CD4-positive, alpha-beta T cell treated with Interleukin-10 for 1 hour (primary cell): Measurements from ENCODE around the gene BHLHE40.
"Not testable (repeated sequence)": the region's sequence is repeated elsewhere in the genome, so short reads cannot be mapped to it uniquely, and the experiment has no call there.

ENCODE experiments used
- DNase-seq: peaks from one replicate; pipeline ENCODE4 v3.0.0-alpha.2; 2020

The BHLHE40 gene

DNA sequence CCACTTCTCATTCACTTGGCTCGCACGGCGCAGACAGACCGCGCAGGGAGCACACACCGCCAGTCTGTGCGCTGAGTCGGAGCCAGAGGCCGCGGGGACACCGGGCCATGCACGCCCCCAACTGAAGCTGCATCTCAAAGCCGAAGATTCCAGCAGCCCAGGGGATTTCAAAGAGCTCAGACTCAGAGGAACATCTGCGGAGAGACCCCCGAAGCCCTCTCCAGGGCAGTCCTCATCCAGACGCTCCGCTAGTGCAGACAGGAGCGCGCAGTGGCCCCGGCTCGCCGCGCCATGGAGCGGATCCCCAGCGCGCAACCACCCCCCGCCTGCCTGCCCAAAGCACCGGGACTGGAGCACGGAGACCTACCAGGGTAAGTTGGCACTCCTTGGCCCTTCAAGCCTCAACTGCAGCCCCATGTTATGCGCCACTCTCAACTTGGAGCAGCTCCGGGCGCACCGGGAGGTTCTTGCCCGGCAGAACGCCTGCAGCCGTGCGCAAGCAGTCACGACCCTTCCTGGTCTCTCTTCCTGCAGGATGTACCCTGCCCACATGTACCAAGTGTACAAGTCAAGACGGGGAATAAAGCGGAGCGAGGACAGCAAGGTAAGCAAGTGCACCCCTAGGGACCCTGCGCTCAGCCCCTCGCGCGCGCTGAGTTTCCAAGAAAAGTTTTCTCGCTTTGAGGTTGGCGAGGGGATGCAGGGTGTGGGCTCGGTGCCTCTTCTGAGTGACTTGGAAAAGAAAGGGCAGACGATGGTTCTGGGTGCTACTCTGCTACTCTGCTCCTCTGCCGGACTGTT is at the start of gene BHLHE40:
TSS of gene BHLHE40 (plus strand) at position 10 of the 801 bp plus-strand sequence. CDS start at position 292, 282 bp downstream.
- DNase-seq, result no peak

DNA sequence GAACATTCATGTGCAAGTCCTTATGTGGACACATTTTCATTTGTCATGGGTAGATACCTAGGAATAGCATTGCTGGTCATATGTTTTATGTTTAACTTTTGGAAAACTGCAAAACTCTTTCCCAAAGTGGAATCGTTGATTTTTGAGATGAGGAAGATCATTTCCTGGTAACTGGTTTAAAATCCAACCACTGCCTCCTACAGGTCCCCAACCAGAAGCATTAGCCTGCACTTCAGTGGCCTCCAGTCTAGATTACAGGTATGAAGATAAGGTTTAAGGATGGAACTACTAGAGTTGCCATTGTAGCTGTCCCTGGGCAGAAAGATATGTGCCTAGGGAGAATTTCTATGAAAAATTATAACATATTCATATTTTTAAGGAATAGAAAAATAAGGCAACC is 48.7 kb upstream of the BHLHE40 start:
- DNase-seq, result no peak

DNA sequence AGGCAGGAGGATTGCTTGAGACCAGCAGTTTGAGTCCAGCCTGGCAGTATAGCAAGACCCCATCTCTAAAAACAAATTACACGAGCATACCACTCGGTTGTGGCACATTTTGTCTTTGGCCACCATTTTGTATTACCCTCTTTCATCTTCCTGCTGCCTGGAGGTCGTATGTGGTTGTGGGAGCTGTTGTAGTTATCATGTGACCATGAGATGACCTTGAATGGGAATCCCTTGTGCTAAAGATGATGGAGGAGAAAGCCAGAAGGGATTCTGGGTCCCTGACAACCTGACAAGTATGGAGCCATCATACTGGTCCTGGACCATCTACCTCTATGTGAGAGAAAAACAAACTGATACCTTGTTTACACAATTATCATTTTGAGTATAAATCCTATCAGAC is 45.2 kb upstream of the BHLHE40 start:
- no peak for DNase-seq

DNA sequence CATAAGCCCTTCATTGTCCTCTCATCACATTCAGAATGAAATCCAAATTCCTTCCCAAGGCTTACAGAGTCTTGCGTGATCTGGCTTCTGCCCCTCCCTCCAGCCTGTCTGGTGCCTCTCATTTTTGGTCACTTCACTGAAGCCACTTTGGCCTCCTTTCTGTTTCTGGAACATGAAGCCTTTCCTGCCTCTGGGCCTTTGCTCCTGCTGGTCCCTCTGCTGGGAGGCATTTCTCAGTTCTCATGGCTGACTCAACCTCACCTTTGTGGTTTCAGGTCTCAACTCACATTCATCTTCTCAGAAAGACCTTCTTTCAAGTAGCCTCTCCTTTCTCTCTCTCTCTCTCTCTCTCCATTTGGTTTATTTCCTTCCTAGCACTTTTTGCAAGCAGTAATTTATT is 43.9 kb upstream of the BHLHE40 start:
- no peak for DNase-seq

DNA sequence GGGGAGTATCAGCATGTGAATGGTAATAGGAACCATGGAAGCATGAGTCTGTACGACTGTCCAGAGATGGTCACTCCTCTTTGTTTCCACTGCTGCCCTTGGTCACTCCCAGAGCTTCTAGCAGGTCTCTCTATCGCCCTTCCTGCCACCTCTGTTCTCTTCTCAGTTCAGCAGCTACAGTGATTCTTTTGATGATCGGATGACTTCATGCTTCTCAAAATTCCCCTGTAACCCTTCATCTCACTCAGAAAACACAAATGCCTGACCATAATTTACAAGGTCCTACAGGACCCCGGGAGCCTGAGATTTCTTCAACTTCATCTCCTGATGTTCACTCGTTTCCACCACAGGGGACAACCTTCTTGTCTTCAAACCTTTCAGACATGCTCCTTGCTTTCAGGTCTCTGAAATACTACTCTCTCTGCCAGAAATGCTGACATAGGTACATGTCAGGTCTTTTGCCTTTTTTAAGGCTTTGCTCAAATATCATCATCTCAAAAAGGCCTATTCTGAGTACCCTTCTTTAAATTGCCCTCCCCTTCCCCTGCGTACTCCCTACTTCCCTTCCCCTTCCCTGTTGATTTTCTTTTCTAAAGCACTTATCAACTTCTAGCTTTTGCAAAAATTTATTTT is 42.1 kb upstream of the BHLHE40 start:
- no peak for DNase-seq

DNA sequence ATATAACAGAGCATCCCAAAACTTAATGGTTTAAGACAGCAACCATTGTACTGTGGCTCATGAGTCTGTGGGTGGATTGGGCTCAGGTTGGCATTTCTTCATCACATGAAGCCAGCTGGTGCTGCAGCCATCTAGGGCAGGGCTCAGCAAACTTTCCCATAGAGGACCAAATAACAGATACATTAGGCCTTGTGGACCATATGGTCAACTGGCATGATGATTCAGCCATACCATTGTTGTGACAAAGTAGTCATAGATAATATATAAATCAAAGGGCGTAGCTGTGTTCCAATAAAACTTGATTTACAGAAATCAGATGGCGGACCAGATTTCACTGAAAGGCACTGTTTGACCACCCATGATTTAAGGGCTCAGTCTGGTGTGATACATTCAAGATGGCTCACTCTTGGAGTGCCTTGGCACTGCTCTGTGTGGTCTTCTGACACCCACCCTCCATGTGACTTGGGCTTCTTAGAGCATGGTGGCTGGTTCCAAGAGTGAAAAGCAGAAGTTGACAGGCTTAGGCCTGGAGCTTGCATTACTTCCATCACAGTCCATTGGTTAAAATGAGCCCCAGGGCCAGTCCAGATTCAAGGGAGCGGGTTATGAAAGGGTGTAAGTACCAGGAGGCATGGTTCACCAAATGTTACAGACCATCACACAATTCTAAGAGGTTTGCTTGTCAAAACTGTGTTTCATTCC is 40.8 kb upstream of the BHLHE40 start:
- DNase-seq, result no peak

DNA sequence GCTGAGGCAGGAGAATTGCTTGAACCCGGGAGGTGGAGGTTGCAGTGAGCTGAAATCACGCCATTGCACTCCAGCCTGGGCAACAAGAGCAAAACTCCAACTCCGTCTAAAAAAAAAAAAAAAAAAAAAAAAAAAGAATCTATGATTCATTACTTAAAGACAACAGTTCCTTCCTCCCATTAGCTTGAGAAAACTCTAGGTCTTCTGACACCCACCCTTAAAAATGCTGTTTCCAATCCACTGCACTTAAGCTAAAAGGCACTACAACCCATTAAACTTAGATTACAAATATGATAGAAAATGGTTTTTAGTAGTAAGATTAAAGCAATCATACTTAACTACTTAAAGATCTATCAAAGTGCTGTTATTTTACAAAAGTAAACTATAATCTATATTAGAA is 40.0 kb upstream of the BHLHE40 start:
- no peak for DNase-seq

DNA sequence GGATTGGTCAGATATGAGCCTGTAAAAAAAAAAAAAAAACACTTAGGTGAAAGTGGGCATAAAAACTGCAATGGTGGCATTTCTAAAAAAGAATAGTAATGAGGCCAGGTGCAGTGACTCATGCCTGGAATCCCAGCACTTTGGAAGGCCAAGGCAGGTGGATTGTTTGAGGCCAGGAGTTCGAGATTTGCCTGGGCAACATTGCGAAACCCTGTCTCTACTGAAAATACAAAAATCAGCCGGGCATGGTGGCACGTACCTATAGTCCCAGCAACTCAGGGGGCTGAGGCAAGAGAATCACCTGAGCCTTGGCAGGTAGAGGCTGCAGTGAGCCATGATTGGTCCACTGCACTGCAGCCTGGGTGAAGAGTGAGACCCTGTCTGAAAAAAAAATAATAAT is 38.3 kb upstream of the BHLHE40 start:
- DNase-seq, result no peak

DNA sequence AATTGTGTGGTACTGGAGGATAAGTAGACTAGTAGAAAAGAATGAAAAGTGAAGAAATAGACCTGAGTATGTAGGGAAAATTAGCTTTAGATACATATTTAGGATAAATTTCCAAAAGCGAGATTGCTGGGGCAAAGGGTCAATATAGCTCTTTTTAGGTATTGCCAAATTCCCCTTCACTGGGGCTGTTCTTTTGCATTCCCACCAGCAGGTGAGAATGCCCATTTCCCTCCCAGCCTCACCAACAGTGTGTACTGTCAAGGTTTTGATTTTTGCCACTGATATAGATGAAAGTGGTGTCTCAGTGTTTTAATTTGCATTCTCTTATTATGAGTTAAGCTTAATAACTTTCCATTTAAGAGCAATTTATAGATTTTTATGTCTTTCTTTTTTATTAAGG is 35.7 kb upstream of the BHLHE40 start:
- no peak for DNase-seq

DNA sequence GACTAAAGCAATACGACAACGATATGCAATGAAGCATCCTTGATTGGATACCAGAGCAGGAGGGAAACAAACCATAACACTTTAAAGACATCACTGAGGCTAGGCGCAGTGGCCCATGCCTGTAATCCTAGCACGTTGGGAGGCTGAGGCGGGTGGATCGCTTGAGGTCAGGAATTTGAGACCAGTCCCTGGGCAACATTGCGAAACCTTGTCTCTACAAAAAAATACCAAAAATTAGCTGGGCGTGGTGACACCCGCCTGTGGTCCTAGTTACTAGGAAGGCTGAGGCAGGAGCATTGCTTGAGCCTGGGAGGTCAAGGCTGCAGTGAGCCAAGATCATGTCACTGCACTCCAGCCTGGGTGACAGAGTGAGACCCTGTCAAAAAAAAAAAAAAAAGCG is 33.9 kb upstream of the BHLHE40 start:
- DNase-seq, result no peak

DNA sequence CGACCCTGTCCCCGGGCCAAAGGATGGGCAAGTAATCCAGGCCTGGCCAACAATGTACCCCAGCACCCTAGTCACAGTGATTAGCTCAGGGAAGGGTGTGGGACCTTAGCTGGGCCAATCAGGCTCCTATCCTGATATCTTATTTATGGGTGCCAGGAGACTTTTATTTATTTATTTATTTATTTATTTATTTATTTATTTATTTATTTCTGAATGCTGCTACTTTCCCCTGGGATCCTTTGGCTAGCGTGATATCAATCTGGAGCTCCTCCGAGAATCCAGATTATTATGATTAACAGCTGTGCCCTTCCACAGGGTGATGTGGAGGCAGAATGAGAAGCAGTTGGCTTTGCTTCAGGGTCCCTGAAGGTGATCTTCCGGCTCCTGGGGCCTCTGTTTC is 32.2 kb upstream of the BHLHE40 start:
- DNase-seq, result no peak

DNA sequence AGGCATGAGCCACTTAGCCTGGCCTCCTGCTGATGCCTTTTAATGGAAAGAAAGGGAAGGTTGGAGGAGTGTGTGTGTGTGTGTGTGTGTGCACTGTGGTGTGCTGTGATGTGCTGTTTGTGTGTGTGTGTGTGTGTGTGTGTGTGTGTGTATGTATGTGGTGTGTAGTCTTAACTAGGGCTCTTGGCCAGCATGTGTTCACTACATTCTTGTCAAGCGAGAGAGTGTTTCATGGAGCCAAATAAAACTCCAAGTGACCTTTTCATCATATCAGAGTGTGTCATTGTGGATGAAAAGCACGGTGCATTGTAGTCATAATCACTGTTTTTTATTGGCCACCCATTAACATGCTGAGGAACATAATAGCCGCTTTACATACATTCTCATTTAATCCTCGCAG is 30.8 kb upstream of the BHLHE40 start:
- DNase-seq, result no peak

DNA sequence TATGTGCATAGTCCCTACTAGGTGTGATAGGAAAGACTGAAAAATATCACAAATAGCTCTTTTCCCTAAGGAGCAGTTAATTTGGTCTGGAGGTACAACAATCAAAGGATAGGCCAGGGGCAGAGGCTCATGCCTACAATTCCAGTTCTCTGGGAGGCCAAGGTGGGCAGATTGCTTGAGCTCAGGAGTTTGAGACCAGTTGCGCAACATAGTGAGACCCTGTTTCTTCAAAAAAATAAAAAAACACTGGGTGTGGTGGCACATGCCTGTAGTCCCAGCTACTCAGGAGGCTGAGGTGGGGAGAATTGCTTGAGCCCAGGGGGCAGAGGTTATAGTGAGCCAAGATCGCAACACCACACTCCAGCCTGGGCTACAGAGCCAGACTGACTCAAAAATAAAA is 30.2 kb upstream of the BHLHE40 start:
- no peak for DNase-seq

DNA sequence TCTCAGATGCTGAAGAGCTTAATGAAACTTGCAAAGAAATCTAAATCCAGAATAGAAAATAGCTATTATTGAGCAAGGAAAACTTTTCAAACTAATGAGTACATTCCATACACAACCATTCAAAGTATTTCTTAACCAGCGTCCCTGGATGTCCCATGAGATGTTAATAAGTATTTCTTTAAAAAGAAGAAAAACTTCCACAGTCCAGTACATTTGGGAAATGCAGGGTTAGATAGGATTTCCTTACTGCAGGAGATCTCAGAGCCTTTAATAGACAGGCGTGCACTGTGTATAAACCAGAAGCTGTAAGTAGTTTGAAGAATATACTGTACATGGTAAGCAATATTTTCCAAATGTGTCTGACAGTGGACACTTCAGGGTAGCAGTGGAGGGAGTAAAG is 29.6 kb upstream of the BHLHE40 start:
- DNase-seq, result no peak

DNA sequence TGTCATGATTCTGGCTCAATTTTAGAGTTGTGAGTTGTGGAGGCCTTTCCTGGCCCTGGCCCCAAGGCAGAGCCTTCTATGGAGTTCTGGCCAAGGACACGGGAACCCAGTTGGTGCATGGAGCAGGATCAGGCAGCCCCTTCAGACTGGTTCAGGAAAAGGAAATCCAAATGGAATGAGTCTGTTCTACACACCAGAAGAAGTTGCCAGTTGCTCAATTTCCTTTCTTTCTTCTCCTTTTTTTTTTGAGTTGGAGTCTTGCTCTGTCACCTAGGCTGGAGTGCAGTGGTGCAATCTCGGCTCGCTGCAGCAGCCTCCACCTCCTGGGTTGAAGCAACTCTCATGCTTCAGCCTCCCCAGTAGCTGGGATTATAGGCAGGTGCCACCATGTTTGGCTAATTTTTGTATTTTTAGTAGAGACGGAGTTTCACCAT is 28.9 kb upstream of the BHLHE40 start:
- DNase-seq, result no peak

DNA sequence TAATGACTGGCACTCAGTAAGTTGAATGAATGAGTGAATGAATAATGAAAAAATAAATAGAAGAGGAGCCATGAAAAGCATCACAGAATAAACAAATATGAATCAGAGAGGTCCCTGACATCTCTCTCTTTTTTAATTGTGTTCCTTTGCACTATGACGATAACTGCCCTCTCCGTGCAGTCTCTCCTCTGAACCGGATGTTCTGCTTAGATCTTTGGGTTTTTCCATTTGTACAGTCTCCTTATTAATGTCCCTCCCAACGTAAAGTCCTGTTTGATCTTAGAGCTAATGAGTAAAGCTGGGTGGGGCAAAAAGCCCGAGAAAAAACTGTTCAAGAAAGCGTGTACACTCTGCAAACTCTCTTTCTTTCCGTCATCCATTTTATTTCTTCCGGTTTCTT is 28.3 kb upstream of the BHLHE40 start:
- DNase-seq, result no peak

DNA sequence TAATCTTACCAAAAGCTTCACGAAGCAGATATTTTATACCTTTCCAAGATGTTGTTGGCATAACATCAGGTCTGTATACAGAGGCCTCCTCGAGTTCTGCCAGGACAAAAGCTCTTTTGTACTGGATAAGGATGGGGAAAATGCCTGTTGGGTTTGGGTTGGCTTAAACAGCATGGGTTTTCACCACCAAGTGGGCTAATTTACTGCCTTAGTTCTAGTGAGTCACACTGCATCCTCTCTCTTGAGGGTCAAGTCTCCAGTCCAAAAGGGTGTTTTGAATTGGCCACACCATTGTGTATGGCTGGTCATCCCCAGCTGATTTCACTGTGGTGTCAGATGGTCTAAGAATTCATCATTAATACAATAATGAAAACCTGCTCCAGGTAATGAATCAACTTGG is 26.1 kb upstream of the BHLHE40 start:
- DNase-seq, result no peak

DNA sequence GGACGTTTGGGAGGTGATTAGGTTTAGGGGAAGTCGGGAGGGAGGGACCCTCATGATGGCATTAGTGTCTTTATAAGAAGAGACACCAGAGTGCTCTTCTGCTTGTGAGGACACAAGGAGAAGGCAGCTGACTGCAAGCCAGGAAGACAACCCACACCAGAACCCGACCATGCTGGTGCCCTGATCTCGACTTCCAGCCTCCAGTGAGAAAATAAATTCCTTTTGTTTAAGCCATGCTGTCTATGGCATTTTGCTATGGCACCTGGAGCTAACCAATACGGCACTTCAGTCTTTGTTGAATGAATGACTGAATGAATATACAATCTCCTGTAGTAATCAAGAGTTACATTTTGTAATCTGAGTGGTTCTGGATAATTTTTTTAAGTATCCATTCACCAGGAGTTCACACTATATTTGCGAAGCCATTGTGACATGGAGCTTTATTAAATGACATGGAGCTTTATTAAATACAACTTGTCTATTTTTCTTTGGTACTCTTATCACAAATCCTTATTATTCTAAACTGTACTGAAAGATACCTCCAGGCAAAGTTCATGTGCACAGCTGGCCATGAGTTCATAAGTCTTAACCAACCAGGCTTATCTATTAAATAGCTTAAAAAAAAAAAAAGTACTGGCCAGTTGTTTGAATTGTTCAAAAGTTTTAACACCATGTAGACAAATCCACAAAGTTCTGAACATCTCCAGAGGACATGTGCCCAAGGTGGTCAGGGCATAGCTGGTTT is 24.8 kb upstream of the BHLHE40 start:
- no peak for DNase-seq

DNA sequence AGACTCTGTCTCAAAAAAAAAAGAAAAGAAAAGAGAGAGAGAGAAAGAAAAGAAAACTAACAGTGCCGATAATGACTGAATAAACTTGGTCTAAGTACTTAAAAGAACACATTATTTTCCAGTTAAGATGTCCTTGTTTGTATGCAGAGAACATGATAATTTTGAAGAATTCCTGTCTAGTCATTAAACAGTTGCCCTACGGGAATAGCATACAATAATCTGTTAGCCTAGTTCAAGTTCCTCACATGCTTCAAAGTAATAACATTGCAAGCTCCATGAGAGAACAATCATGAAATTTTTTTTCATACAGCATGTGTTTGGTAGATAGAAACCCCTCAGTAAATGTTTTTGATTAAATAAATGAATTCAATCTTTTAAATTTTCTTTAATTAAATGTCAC is 23.1 kb upstream of the BHLHE40 start:
- no peak for DNase-seq

DNA sequence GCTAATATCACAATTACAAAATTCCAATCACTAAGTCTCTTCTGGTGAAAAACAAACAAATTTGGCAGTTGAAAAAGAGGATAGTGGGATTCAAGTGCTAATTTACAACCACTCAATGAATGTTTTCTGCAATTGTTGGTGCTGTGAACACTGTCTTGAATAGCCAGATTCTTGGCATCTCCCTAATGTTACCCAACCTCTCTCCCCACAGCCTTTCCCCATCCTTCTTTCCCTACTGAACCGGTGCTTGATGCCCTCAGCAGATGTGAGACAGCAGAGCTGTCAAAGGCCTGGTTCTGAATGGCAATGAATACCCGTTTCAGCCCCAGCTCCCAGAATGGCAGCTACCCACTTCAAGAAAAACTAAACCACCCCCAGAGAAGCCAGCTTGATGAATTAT is 22.5 kb upstream of the BHLHE40 start:
- DNase-seq, result no peak

DNA sequence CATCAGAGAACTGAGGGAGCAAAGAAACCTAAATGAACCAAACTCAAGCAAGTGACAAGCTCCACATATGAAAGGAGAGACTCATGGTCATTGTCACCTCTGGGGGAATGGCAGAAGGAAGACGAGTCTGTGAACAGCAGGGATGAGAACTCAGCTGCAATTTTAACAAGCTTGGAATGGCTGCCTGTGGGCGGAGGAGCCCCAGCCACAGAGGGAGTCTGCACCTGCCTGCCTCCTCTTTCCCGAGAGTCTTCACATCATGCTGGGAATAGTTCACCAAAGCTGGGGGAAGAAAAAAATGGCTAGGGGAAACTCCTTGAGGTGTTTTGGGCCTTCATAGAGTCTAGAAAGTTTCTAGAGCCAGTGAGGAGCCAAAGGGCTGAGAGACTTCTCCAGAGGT is 21.3 kb upstream of the BHLHE40 start:
- DNase-seq, result no peak

DNA sequence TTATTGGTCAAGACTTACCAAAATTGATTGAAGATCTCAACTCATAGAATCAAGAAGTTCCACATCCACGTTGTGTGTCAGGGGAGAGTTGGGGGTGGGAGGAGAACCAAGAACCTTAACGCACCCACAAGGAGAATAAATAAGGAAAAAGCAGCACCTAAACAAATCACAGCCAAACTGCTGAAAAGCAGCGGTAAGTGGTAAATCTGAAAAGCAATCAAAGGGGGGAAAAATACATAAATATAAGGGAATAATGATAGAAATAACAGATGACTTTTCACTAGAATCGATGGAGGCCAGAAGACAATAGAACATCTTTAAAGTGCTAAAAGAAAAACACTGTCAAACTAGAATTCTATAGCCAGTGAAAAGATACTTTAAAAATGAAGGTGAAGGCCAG is 20.1 kb upstream of the BHLHE40 start:
- DNase-seq, result no peak

DNA sequence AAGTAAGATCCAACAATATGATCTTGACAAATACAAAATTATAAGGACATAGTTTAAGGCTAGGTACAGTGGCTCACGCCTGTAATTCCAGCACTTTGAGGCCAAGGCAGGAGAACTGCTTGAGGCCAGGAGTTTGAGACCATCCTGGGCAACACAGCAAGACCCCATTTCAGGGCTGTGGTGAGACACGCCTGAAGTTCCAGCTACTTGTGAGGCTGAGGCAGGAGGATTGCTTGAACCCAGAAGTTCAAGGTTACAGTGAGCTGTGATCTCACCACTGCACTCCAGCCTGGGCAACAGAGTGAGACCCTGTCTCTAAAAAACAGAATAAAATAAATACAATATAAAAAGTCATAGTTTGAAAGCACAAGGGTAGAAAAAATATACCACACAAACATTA is 17.4 kb upstream of the BHLHE40 start:
- DNase-seq, result not testable (repeated sequence)
